GM12878 (cell line): Measurements from ENCODE around the gene EFCAB9. TPM values are rescaled to one million over a fixed set of nuclear protein-coding genes. Genes with fewer than 3 reads are reported as not detected.

Experiments used
- BCL11A ChIP-seq: IDR thresholded peaks from 2 replicates; pipeline ENCODE4 v1.6.1; 2011; ENCODE audit warnings: low read depth, low read length
- BMI1 ChIP-seq: fragments of 450-650 bp; IDR thresholded peaks from 2 replicates; pipeline ENCODE4 v1.6.1; 2016; ENCODE audit warnings: mild to moderate bottlenecking, moderate library complexity, borderline replicate concordance
- CBFB ChIP-seq: IDR thresholded peaks from 2 replicates; pipeline ENCODE4 v1.6.1; 2016; ENCODE audit warnings: antibody characterized with exemption, low read depth
- CHD2 ChIP-seq: IDR thresholded peaks from 2 replicates; pipeline ENCODE4 v1.6.1; 2011; ENCODE audit warnings: low read depth, low read length, improper control_type of control experiment, borderline replicate concordance
- CHD4 ChIP-seq: fragments of 200-600 bp; sonication (generic); IDR thresholded peaks from 2 replicates; pipeline ENCODE4 v1.6.1; 2016; ENCODE audit warnings: mild to moderate bottlenecking
- CREB1 ChIP-seq: IDR thresholded peaks from 2 replicates; pipeline ENCODE4 v1.6.1; 2012; ENCODE audit warnings: low read depth, mild to moderate bottlenecking, inconsistent platforms
- CREM ChIP-seq: IDR thresholded peaks from 2 replicates; pipeline ENCODE4 v1.6.1; 2014; ENCODE audit warnings: antibody characterized with exemption, low read depth
- EGR1 ChIP-seq, 2 experiments: IDR thresholded peaks; 1 replicate in 1 of 2; 2 replicates in 1 of 2; pipeline ENCODE4 v1.6.1; 2011 to 2012; ENCODE audit warnings: low read depth in 2 of 2, low read length in 2 of 2, borderline replicate concordance in 1 of 2, mild to moderate bottlenecking in 1 of 2, moderate library complexity in 1 of 2
- ESRRA ChIP-seq: IDR thresholded peaks from 2 replicates; pipeline ENCODE4 v1.6.1; 2012; ENCODE audit warnings: mild to moderate bottlenecking, low read length, improper control_type of control experiment
- ETV6 ChIP-seq, 2 experiments: fragments of 450-650 bp in 1 of 2; IDR thresholded peaks in 1 of 2; conservative IDR thresholded peaks in 1 of 2; 2 replicates each; pipeline ENCODE4 v1.6.1; 2014; ENCODE audit warnings: antibody characterized with exemption in 1 of 2, borderline replicate concordance in 1 of 2, low read depth in 1 of 2, mild to moderate bottlenecking in 1 of 2, moderate library complexity in 1 of 2
- EZH2 ChIP-seq: IDR thresholded peaks from 2 replicates; pipeline ENCODE4 v1.6.1; 2012; ENCODE audit warnings: low read depth, mild to moderate bottlenecking, control low read depth, inconsistent platforms, low read length, borderline replicate concordance; ENCODE audit not compliant: control insufficient read depth
- IRF4 ChIP-seq: IDR thresholded peaks from 2 replicates; pipeline ENCODE4 v1.6.1; 2011; ENCODE audit warnings: low read depth, low read length
- MEF2A ChIP-seq: IDR thresholded peaks from 2 replicates; pipeline ENCODE4 v1.6.1; 2011; ENCODE audit warnings: low read depth, mild to moderate bottlenecking, low read length, moderate library complexity; ENCODE audit not compliant: insufficient read depth
- MEF2B ChIP-seq: fragments of 450-650 bp; IDR thresholded peaks from 2 replicates; pipeline ENCODE4 v1.6.1; 2018; ENCODE audit warnings: mild to moderate bottlenecking, moderate library complexity; ENCODE audit not compliant: partially characterized antibody, poor library complexity, severe bottlenecking
- MXI1 ChIP-seq: fragments of 150-350 bp; IDR thresholded peaks from 2 replicates; pipeline ENCODE4 v1.6.1; 2011; ENCODE audit warnings: low read depth, mild to moderate bottlenecking, inconsistent platforms, low read length, improper control_type of control experiment
- MYB ChIP-seq: fragments of 150-350 bp; IDR thresholded peaks from 2 replicates; pipeline ENCODE4 v1.6.1; 2014; ENCODE audit warnings: mild to moderate bottlenecking, low read depth, low read length, borderline replicate concordance
- NFIC ChIP-seq: IDR thresholded peaks from 2 replicates; pipeline ENCODE4 v1.6.1; 2012; ENCODE audit warnings: low read depth, mild to moderate bottlenecking, inconsistent platforms, low read length, moderate library complexity
- POLR2AphosphoS2 ChIP-seq: IDR thresholded peaks from 2 replicates; pipeline ENCODE4 v1.6.1; 2011; ENCODE audit warnings: low read depth, mild to moderate bottlenecking, low read length, improper control_type of control experiment, moderate library complexity
- SMARCA5 ChIP-seq: fragments of 450-650 bp; IDR thresholded peaks from 2 replicates; pipeline ENCODE4 v1.6.1; 2017; ENCODE audit warnings: mild to moderate bottlenecking
- SP1 ChIP-seq: IDR thresholded peaks from one replicate; pipeline ENCODE4 v1.6.1; 2011; ENCODE audit warnings: low read depth, low read length
- ZNF217 ChIP-seq: fragments of 450-650 bp; IDR thresholded peaks from 2 replicates; pipeline ENCODE4 v1.6.1; 2017; ENCODE audit warnings: antibody characterized with exemption, mild to moderate bottlenecking
- ZSCAN29 ChIP-seq: fragments of 450-650 bp; IDR thresholded peaks from 2 replicates; pipeline ENCODE4 v1.6.1; 2017; ENCODE audit warnings: mild to moderate bottlenecking, moderate library complexity
- polyA plus RNA-seq, 11 experiments: library from polyadenylated mRNA; depleted of rRNA in 4 of 11; unstranded in 6 of 11; stranded (reverse) in 5 of 11; fragments of >200 nt; fragmentation: Nextera tagmentation in 4 of 11; fragmentation: Illumina TruSeq in 1 of 11; extraction: Ambion mirVana in 4 of 11; extraction: Trizol in 1 of 11; gene quantifications; 1 replicate in 1 of 11; 2 replicates in 10 of 11; pipeline versions ENCODE4 v1.2.1 to v1.2.3, GENCODE V29; 2011 to 2016; ENCODE audit warnings: inconsistent platforms in 2 of 11, missing spikeins in 2 of 11, low read depth in 1 of 11
- total RNA-seq, 4 experiments: library from RNA; depleted of rRNA in 3 of 4; stranded (reverse); fragments of >200 nt in 3 of 4; fragmentation: Illumina TruSeq in 1 of 4; extraction: Trizol in 1 of 4; gene quantifications; 2 replicates each; pipeline versions ENCODE4 v1.2.1 to v1.2.3, GENCODE V29; 2013 to 2021
- TF ChIP-seq, protein P1 (sequence below): fragments of 450-650 bp; IDR thresholded peaks from 2 replicates; pipeline ENCODE4 v1.6.1; 2016; ENCODE audit warnings: mild to moderate bottlenecking, moderate library complexity, borderline replicate concordance
- TF ChIP-seq, protein P2 (sequence below): fragments of 450-650 bp; IDR thresholded peaks from 2 replicates; pipeline ENCODE4 v1.6.1; 2017; ENCODE audit warnings: mild to moderate bottlenecking, low read depth, inconsistent platforms; ENCODE audit not compliant: poor library complexity, severe bottlenecking

The EFCAB9 gene
- total and polyA plus RNA-seq, 10 of the 15 experiments (the other 5 are each of a cell fraction or from before 2014, with no cell fraction given), result 0.73 TPM; not detected in 9

- TF ChIP-seq CREM (peak; percentile 41; the same call in 1 of the 2 replicates), BCL11A (peak; percentile 10; the same call in 1 of the 2 replicates), MYB (no peak), ZNF217 (peak; percentile 52; the same call in 1 of the 2 replicates), CHD2 (peak; percentile 73; the same call in 1 of the 2 replicates), MEF2B (peak; percentile 40), ESRRA (no peak), EZH2 (no peak), MXI1 (0 out of 2 replicates have a peak, but pooled peaks have one; percentile 14), ZSCAN29 (no peak), NFIC (no peak), CHD4 (no peak), SMARCA5 (peak; percentile 73), SP1 (peak; percentile 76), MEF2A (peak; percentile 75), POLR2AphosphoS2 (no peak), EGR1 (IDR thresholded peaks at IDR 0.05; ENCODE audit: borderline replicate concordance in 1 of 2, low read depth in 2 of 2, low read length in 2 of 2) (no peak; a peak in 1 of 3 replicates), CREB1 (no peak), ETV6 (conservative IDR thresholded peaks at IDR 0.05 in 1 of 2, IDR thresholded peaks at IDR 0.05 in 1 of 2; ENCODE audit: borderline replicate concordance in 1 of 2, low read depth in 1 of 2) (peak in 1 of 2 experiments; percentile 96; a peak in 2 of 4 replicates), CBFB (no peak), IRF4 (peak; percentile 52; the same call in 1 of the 2 replicates), BMI1 (no peak)
- TF ChIP-seq, protein P1, sequence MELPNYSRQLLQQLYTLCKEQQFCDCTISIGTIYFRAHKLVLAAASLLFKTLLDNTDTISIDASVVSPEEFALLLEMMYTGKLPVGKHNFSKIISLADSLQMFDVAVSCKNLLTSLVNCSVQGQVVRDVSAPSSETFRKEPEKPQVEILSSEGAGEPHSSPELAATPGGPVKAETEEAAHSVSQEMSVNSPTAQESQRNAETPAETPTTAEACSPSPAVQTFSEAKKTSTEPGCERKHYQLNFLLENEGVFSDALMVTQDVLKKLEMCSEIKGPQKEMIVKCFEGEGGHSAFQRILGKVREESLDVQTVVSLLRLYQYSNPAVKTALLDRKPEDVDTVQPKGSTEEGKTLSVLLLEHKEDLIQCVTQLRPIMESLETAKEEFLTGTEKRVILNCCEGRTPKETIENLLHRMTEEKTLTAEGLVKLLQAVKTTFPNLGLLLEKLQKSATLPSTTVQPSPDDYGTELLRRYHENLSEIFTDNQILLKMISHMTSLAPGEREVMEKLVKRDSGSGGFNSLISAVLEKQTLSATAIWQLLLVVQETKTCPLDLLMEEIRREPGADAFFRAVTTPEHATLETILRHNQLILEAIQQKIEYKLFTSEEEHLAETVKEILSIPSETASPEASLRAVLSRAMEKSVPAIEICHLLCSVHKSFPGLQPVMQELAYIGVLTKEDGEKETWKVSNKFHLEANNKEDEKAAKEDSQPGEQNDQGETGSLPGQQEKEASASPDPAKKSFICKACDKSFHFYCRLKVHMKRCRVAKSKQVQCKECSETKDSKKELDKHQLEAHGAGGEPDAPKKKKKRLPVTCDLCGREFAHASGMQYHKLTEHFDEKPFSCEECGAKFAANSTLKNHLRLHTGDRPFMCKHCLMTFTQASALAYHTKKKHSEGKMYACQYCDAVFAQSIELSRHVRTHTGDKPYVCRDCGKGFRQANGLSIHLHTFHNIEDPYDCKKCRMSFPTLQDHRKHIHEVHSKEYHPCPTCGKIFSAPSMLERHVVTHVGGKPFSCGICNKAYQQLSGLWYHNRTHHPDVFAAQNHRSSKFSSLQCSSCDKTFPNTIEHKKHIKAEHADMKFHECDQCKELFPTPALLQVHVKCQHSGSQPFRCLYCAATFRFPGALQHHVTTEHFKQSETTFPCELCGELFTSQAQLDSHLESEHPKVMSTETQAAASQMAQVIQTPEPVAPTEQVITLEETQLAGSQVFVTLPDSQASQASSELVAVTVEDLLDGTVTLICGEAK, result peak; percentile 58; the same call in 1 of the 2 replicates
- TF ChIP-seq, protein P2, sequence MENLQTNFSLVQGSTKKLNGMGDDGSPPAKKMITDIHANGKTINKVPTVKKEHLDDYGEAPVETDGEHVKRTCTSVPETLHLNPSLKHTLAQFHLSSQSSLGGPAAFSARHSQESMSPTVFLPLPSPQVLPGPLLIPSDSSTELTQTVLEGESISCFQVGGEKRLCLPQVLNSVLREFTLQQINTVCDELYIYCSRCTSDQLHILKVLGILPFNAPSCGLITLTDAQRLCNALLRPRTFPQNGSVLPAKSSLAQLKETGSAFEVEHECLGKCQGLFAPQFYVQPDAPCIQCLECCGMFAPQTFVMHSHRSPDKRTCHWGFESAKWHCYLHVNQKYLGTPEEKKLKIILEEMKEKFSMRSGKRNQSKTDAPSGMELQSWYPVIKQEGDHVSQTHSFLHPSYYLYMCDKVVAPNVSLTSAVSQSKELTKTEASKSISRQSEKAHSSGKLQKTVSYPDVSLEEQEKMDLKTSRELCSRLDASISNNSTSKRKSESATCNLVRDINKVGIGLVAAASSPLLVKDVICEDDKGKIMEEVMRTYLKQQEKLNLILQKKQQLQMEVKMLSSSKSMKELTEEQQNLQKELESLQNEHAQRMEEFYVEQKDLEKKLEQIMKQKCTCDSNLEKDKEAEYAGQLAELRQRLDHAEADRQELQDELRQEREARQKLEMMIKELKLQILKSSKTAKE, result peak; percentile 60
These were observed 14.7 kb upstream of the EFCAB9 start (continued) for GRCh38 chr5:172178991-172179989.
